Fibroblast of lung (primary cell): ENCODE measurements around the gene PTPRO. TPM values are rescaled to one million over a fixed set of nuclear protein-coding genes. Genes with fewer than 3 reads are reported as not detected.

ENCODE experiments used
- DNase-seq, 2 donors: peaks; one replicate each; pipeline versions ENCODE4 v3.0.0 to v3.0.0-alpha.2; 2010; ENCODE audit warnings: low read depth in 2 of 2
- H2AFZ ChIP-seq: 2 replicates; pipeline ENCODE4 v1.5.1; 2012; ENCODE audit warnings: low read length, control low read depth, inconsistent platforms
- H3K27ac ChIP-seq: 2 replicates; pipeline ENCODE4 v1.5.1; 2011; ENCODE audit warnings: low read length, control low read depth; ENCODE audit not compliant: insufficient read depth
- H3K27me3 ChIP-seq: 2 replicates; pipeline ENCODE4 v1.5.1; 2011; ENCODE audit warnings: mild to moderate bottlenecking, low read length; ENCODE audit not compliant: control insufficient read depth, insufficient read depth
- H3K36me3 ChIP-seq: 2 replicates; pipeline ENCODE4 v1.5.1; 2011; ENCODE audit warnings: low read length; ENCODE audit not compliant: control insufficient read depth, insufficient read depth
- H3K4me1 ChIP-seq: 2 replicates; pipeline ENCODE4 v1.5.1; 2011; ENCODE audit warnings: low read length; ENCODE audit not compliant: control insufficient read depth, insufficient read depth; ENCODE audit errors: extremely low read depth
- H3K4me2 ChIP-seq: 2 replicates; pipeline ENCODE4 v1.5.1; 2011; ENCODE audit warnings: low read length, control low read depth; ENCODE audit not compliant: insufficient read depth; ENCODE audit errors: extremely low read depth
- H3K4me3 ChIP-seq, 4 experiments: fragments of 200-600 bp in 1 of 4; sonication (generic) in 1 of 4; replicated peaks in 1 of 4; 2 replicates each; pipeline ENCODE4 v1.5.1; 2011 to 2016; ENCODE audit warnings: low read length in 4 of 4, low read depth in 3 of 4, mild to moderate bottlenecking in 3 of 4, control low read depth in 2 of 4, inconsistent platforms in 1 of 4, mixed read lengths in 1 of 4; ENCODE audit not compliant: insufficient read depth in 1 of 4; ENCODE audit errors: control extremely low read depth in 1 of 4
- H3K79me2 ChIP-seq: 2 replicates; pipeline ENCODE4 v1.5.1; 2012; ENCODE audit warnings: mild to moderate bottlenecking, low read length, inconsistent platforms; ENCODE audit not compliant: control insufficient read depth, insufficient read depth
- H3K9ac ChIP-seq: 2 replicates; pipeline ENCODE4 v1.5.1; 2011; ENCODE audit warnings: mild to moderate bottlenecking, low read length, control low read depth; ENCODE audit not compliant: insufficient read depth
- H3K9me3 ChIP-seq: 2 replicates; pipeline ENCODE4 v1.5.1; 2012; ENCODE audit warnings: low read depth, low read length; ENCODE audit not compliant: control insufficient read depth, insufficient read depth
- H4K20me1 ChIP-seq: 2 replicates; pipeline ENCODE4 v1.5.1; 2011; ENCODE audit warnings: low read length; ENCODE audit not compliant: control insufficient read depth, insufficient read depth; ENCODE audit errors: extremely low read depth
- CTCF ChIP-seq, 2 donors: IDR thresholded peaks in 1 of 2; conservative IDR thresholded peaks in 1 of 2; 1 replicate in 1 of 2; 2 replicates in 1 of 2; pipeline ENCODE4 v1.5.1; 2011 to 2012; ENCODE audit warnings: low read length in 2 of 2, control low read depth in 1 of 2, inconsistent platforms in 1 of 2, low read depth in 1 of 2, mild to moderate bottlenecking in 1 of 2
- EZH2 ChIP-seq: IDR thresholded peaks from 2 replicates; pipeline ENCODE4 v1.5.1; 2012; ENCODE audit warnings: low read length, control low read depth, mild to moderate bottlenecking; ENCODE audit errors: missing control alignments
- polyA plus RNA-seq, 2 donors: library from polyadenylated mRNA; depleted of rRNA in 1 of 2; stranded (reverse) in 1 of 2; unstranded in 1 of 2; fragments of >200 nt; gene quantifications; 2 replicates each; pipeline ENCODE4 v1.2.1, GENCODE V29; 2011 to 2012; ENCODE audit warnings: missing spikeins in 1 of 2
- total RNA-seq: library from RNA; depleted of rRNA; stranded (reverse); fragments of >200 nt; gene quantifications from 2 replicates; pipeline ENCODE4 v1.2.1, GENCODE V29; 2014

The PTPRO gene
- total and polyA plus RNA-seq, 2 donors (not counting 1 experiment from before 2014, with no cell fraction given) = 0.33 to 0.35 TPM

GRCh38 chr12:15575671-15576541 is 253.6 kb downstream of the PTPRO start:
- Histone ChIP-seq H3K4me3 (no peak overlapping the region), H4K20me1 (no peaks in the 10 kb centered on the region), H3K27me3 (no peaks in the 10 kb centered on the region), H2AFZ (no peak overlapping the region), H3K4me2 (no peak overlapping the region), H3K4me1 (no peaks in the 10 kb centered on the region), H3K79me2 (no peaks in the 10 kb centered on the region), H3K36me3 (no peaks in the 10 kb centered on the region), H3K27ac (no peak overlapping the region), H3K9me3 (no peaks in the 10 kb centered on the region), H3K9ac (no peak overlapping the region)
- TF ChIP-seq EZH2 (no peak), CTCF (conservative IDR thresholded peaks at IDR 0.05 in 1 of 2, IDR thresholded peaks at IDR 0.05 in 1 of 2; ENCODE audit: low read depth in 1 of 2, low read length in 2 of 2) (no peak)
- peak in 1 of 2 donors; percentile 44 for DNase-seq

- H3K4me3 ChIP-seq = no peak overlapping the region
- no peaks in the 10 kb centered on the region for H3K9me3 ChIP-seq
- H4K20me1 ChIP-seq = no peaks in the 10 kb centered on the region
- no peaks in the 10 kb centered on the region for H3K4me1 ChIP-seq
- no peak for TF ChIP-seq EZH2
- no peak for TF ChIP-seq CTCF (conservative IDR thresholded peaks at IDR 0.05 in 1 of 2, IDR thresholded peaks at IDR 0.05 in 1 of 2; ENCODE audit: low read depth in 1 of 2, low read length in 2 of 2)
- H2AFZ ChIP-seq = no peak overlapping the region
- no peak overlapping the region for H3K4me2 ChIP-seq
- no peaks in the 10 kb centered on the region for H3K79me2 ChIP-seq
- H3K36me3 ChIP-seq = no peaks in the 10 kb centered on the region
- no peaks in the 10 kb centered on the region for H3K27me3 ChIP-seq
- H3K9ac ChIP-seq = no peak overlapping the region
- no peak for DNase-seq
- H3K27ac ChIP-seq = no peak overlapping the region
Measured at GRCh38 chr12:15580431-15580830, 258.1 kb downstream of the PTPRO start.

GRCh38 chr12:15581006-15581405 is 258.7 kb downstream of the PTPRO start:
- no peaks in the 10 kb centered on the region for H3K9me3 ChIP-seq
- H4K20me1 ChIP-seq = no peaks in the 10 kb centered on the region
- H3K27me3 ChIP-seq = no peaks in the 10 kb centered on the region
- peak in 1 of 2 donors; percentile 47 for DNase-seq
- H3K4me1 ChIP-seq = no peaks in the 10 kb centered on the region
- H3K27ac ChIP-seq = no peak overlapping the region
- no peak overlapping the region for H3K4me3 ChIP-seq
- H3K9ac ChIP-seq = no peak overlapping the region
- H3K79me2 ChIP-seq = no peaks in the 10 kb centered on the region
- no peak for TF ChIP-seq EZH2
- TF ChIP-seq CTCF (conservative IDR thresholded peaks at IDR 0.05 in 1 of 2, IDR thresholded peaks at IDR 0.05 in 1 of 2; ENCODE audit: low read depth in 1 of 2, low read length in 2 of 2) = no peak
- H3K4me2 ChIP-seq = no peak overlapping the region
- no peak overlapping the region for H2AFZ ChIP-seq
- no peaks in the 10 kb centered on the region for H3K36me3 ChIP-seq
